Stimulated activated memory B cell treated with anti-CD40 and anti-IgM and Interleukin-4, amounts not matched to agents 10 μg/mL and 1 μg/mL and 100 μg/mL, for 72 hours (primary cell): Measurements from ENCODE around the gene C6orf62.
"Not testable (repeated sequence)": the region's sequence is repeated elsewhere in the genome, so short reads cannot be mapped to it uniquely, and the experiment has no call there.

Source experiments
- ATAC-seq: fragments of 150-1000 bp; cut with Tn5 transposase; 2 replicates; pipeline ENCODE4 v1.10.0; 2021
- H3K27ac Mint-ChIP-seq: one replicate; pipeline ENCODE4 v1.8.0; 2022; ENCODE audit warnings: mild to moderate bottlenecking, mixed read lengths
- H3K27me3 Mint-ChIP-seq: one replicate; pipeline ENCODE4 v1.8.0; 2022; ENCODE audit warnings: mixed read lengths
- H3K36me3 Mint-ChIP-seq: one replicate; pipeline ENCODE4 v1.8.0; 2022; ENCODE audit warnings: mixed read lengths
- H3K4me1 Mint-ChIP-seq: one replicate; pipeline ENCODE4 v1.8.0; 2022; ENCODE audit warnings: mixed read lengths
- H3K4me3 Mint-ChIP-seq: one replicate; pipeline ENCODE4 v1.8.0; 2022; ENCODE audit warnings: mild to moderate bottlenecking, moderate library complexity, mixed read lengths
- H3K9me3 Mint-ChIP-seq: one replicate; pipeline ENCODE4 v1.8.0; 2022; ENCODE audit warnings: mixed read lengths

C6orf62 gene

GRCh38 chr6:24752917-24753492 lies 34.1 kb upstream of the C6orf62 start:
- no peaks in the 10 kb centered on the region for H3K9me3 Mint-ChIP-seq
- H3K27ac Mint-ChIP-seq: no peak overlapping the region
- no peaks in the 10 kb centered on the region for H3K36me3 Mint-ChIP-seq
- ATAC-seq: no peak
- H3K27me3 Mint-ChIP-seq: no peaks in the 10 kb centered on the region
- no peak overlapping the region for H3K4me3 Mint-ChIP-seq
- H3K4me1 Mint-ChIP-seq: peaks cover 8% of the 10 kb centered on the region

DNA sequence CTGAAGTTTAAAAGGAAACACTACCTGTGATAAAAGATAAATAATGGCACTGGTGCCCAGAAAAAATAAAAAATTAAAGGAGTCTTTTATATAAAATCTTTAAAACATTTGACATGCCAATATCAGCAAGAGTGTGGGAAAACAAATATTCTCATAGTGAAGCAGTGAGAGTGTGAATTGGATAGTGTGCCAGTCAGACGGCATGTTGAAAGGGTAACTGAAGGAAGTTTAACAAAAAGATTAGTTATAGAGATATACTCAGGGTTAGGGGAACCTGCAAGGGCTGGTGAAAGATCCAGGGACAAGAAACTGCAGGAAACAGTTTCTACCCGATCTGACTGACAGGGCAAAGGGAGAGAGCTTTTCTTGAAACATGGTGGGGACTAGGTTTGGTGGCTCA lies 33.5 kb upstream of the C6orf62 start:
- no peaks in the 10 kb centered on the region for H3K27me3 Mint-ChIP-seq
- H3K4me1 Mint-ChIP-seq: peaks cover 8% of the 10 kb centered on the region
- H3K9me3 Mint-ChIP-seq: no peaks in the 10 kb centered on the region
- ATAC-seq: no peak
- no peak overlapping the region for H3K27ac Mint-ChIP-seq
- no peak overlapping the region for H3K4me3 Mint-ChIP-seq
- H3K36me3 Mint-ChIP-seq: no peaks in the 10 kb centered on the region

GRCh38 chr6:24750878-24751277 lies 31.9 kb upstream of the C6orf62 start:
- ATAC-seq, H3K27me3 Mint-ChIP-seq, H3K36me3 Mint-ChIP-seq, H3K27ac Mint-ChIP-seq, H3K4me3 Mint-ChIP-seq, H3K9me3 Mint-ChIP-seq, H3K4me1 Mint-ChIP-seq: not testable (repeated sequence)

DNA sequence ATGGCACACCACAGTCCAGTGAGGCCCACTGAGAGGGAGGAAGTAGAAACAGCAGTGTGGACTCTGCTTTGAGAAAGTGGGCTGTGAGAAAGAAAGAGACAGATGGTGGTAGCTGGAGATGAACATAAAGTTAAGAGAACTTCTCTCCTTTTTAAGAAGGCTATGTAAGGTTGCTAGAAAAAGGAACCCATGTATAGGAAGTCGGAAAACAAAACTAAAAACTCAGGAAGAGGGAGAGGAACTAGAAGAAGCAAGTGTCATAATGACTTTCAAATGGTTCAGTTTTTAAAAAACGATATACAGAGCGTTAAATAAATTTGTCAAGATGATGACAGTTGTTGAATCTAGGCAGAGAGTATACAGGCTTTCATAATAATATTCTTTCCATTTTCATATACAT lies 30.3 kb upstream of the C6orf62 start:
- Mint-ChIP-seq H3K4me1 (peaks cover 21% of the 10 kb centered on the region), H3K36me3 (no peaks in the 10 kb centered on the region), H3K4me3 (no peak overlapping the region)

DNA sequence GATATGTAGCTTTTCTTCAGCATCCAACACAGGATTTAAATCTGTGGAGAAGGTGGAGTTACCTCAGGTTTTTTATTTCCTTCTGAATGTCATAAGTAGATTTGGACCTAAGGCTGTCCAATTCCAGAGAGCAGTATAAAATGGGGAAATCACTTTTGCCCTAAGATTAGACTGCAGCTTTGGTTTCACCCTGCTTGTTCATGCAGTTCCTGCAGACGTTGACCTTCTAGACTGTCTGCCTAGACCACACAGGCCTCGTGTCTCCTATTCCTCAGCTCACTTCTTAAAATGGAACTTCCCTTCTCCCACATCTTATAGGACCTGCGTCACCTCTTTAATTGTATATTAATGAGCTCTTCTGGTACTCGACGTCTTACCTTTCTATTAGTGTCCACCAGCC lies 26.0 kb upstream of the C6orf62 start:
- Mint-ChIP-seq H3K9me3 (peaks cover 3% of the 10 kb centered on the region), H3K27ac (peak overlapping the region; percentile 9), H3K4me1 (peaks cover 46% of the 10 kb centered on the region), H3K4me3 (no peak overlapping the region), H3K36me3 (no peaks in the 10 kb centered on the region), H3K27me3 (no peaks in the 10 kb centered on the region)
- ATAC-seq: no peak

More for the DNA sequence above, 30.3 kb upstream of the C6orf62 start:
- Mint-ChIP-seq H3K9me3 (no peaks in the 10 kb centered on the region), H3K27ac (no peak overlapping the region), H3K27me3 (no peaks in the 10 kb centered on the region)
- no peak for ATAC-seq

- Mint-ChIP-seq H3K27me3 (no peaks in the 10 kb centered on the region), H3K27ac (peak overlapping the region; percentile 88), H3K36me3 (no peaks in the 10 kb centered on the region), H3K4me1 (peaks cover 40% of the 10 kb centered on the region), H3K9me3 (peaks cover 3% of the 10 kb centered on the region), H3K4me3 (peak overlapping the region; percentile 27)
- ATAC-seq: peak; percentile 73
These were observed 25.0 kb upstream of the C6orf62 start for GRCh38 chr6:24743944-24744335.

DNA sequence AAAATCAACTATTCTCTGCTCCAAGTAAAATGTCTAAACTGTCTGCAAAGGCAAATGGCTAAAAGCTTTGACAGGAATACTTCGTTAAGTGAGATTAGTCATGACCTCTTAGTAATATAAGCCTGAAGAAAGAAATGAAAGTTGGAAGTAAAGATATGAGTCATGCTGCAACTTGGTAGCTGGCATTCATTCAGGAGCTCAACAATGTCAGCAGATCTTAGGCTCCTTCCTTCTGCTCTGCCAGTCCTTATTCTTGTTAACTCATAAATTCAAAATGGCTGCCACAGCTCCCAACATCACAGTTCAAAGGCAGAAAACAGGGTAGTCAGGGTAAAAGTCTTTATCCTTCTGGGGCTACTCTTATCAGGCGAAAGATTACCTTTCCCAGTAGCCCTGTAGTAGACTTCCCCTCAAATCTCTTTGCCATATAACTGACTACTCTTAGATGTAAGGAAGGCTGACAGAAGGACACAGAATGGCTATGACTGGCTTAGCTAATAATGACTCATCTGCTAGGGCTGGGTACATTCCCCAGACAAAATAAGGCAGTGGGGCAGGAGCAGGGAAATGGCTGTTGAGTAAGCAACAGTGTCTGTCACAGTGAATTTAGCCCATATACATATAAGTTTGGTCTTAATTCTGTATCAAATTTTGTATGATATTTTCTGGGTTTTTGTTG lies 24.4 kb upstream of the C6orf62 start:
- H3K27me3 Mint-ChIP-seq: no peaks in the 10 kb centered on the region
- H3K27ac Mint-ChIP-seq: peak overlapping the region; percentile 88
- peak; percentile 88 for ATAC-seq
- peaks cover 38% of the 10 kb centered on the region for H3K4me1 Mint-ChIP-seq
- H3K36me3 Mint-ChIP-seq: no peaks in the 10 kb centered on the region
- H3K4me3 Mint-ChIP-seq: peak overlapping the region; percentile 36
- peaks cover 3% of the 10 kb centered on the region for H3K9me3 Mint-ChIP-seq

DNA sequence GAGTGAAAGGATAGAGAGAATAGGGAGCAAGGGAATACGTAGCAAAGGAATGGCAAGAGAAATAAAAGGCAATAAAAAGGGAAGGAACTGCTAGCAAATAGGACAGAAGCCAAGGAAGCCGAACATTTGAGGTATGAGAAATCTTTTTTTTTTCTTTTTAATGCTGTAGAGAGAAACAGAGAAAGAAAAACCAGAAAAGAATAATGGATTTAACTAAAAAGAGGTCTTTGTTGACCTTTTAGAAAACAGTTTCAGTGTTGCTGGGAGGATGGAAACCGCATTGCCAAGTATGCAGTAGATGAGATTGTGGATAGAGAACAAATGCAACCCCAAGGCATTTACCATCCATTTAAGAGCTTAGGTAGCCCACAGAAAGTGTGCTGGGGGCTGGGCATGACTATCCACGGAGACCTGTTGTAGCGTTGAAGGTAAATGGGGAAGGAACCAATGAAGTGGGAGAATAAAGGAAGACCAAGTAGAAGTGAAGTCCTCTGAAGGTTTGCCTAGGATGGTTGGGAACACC lies 23.3 kb upstream of the C6orf62 start:
- Mint-ChIP-seq H3K9me3 (peaks cover 3% of the 10 kb centered on the region), H3K36me3 (no peaks in the 10 kb centered on the region), H3K4me1 (peaks cover 38% of the 10 kb centered on the region), H3K4me3 (no peak overlapping the region), H3K27me3 (no peaks in the 10 kb centered on the region), H3K27ac (peak overlapping the region; percentile 88)
- no peak for ATAC-seq

DNA sequence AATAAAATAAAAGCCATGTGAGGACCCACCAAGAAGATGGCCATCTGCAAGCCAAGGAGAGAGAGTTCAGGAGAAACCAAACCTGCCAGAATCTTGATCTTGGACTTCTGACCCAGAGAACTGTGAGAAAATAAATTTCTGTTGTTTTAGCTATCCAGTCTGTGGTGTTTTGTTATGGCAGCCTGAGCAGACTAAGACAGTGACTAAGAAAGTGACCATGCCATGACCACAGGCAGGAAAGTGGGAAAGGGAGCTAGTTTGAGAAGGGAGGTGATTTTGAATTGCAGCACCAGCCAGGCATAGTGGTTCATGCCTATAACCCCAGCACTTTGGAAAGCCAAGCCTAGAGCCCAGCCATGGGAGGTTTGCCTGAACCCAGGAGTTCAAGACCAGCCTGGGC lies 21.9 kb upstream of the C6orf62 start:
- no peak overlapping the region for H3K4me3 Mint-ChIP-seq
- peaks cover 38% of the 10 kb centered on the region for H3K4me1 Mint-ChIP-seq
- ATAC-seq: no peak
- H3K27me3 Mint-ChIP-seq: no peaks in the 10 kb centered on the region
- no peaks in the 10 kb centered on the region for H3K36me3 Mint-ChIP-seq
- H3K9me3 Mint-ChIP-seq: peaks cover 3% of the 10 kb centered on the region
- H3K27ac Mint-ChIP-seq: no peak overlapping the region

GRCh38 chr6:24738741-24739140 lies 19.8 kb upstream of the C6orf62 start:
- H3K4me3 Mint-ChIP-seq: no peak overlapping the region
- H3K27ac Mint-ChIP-seq: no peak overlapping the region
- H3K36me3 Mint-ChIP-seq: no peaks in the 10 kb centered on the region
- ATAC-seq: no peak
- peaks cover 3% of the 10 kb centered on the region for H3K9me3 Mint-ChIP-seq
- H3K27me3 Mint-ChIP-seq: no peaks in the 10 kb centered on the region
- H3K4me1 Mint-ChIP-seq: peaks cover 20% of the 10 kb centered on the region

GRCh38 chr6:24734710-24735109 lies 15.8 kb upstream of the C6orf62 start:
- not testable (repeated sequence) for H3K27me3 Mint-ChIP-seq, H3K4me3 Mint-ChIP-seq, H3K27ac Mint-ChIP-seq, ATAC-seq, H3K4me1 Mint-ChIP-seq
- H3K9me3 Mint-ChIP-seq: peaks cover 13% of the 10 kb centered on the region
- peaks cover 12% of the 10 kb centered on the region for H3K36me3 Mint-ChIP-seq

- Mint-ChIP-seq H3K27ac (no peak overlapping the region), H3K27me3 (no peaks in the 10 kb centered on the region), H3K4me1 (no peaks in the 10 kb centered on the region), H3K9me3 (peaks cover 13% of the 10 kb centered on the region), H3K36me3 (peaks cover 14% of the 10 kb centered on the region), H3K4me3 (no peak overlapping the region)
- no peak for ATAC-seq
These were observed 15.2 kb upstream of the C6orf62 start for GRCh38 chr6:24734166-24734565.

- Mint-ChIP-seq H3K36me3 (peaks cover 14% of the 10 kb centered on the region), H3K9me3 (peaks cover 13% of the 10 kb centered on the region)
- H3K4me3 Mint-ChIP-seq, H3K27ac Mint-ChIP-seq, H3K27me3 Mint-ChIP-seq, H3K4me1 Mint-ChIP-seq, ATAC-seq: not testable (repeated sequence)
These were observed 12.6 kb upstream of the C6orf62 start for GRCh38 chr6:24731456-24732134.

- H3K27me3 Mint-ChIP-seq, H3K4me1 Mint-ChIP-seq, H3K27ac Mint-ChIP-seq, ATAC-seq, H3K4me3 Mint-ChIP-seq: not testable (repeated sequence)
- peaks cover 13% of the 10 kb centered on the region for H3K9me3 Mint-ChIP-seq
- H3K36me3 Mint-ChIP-seq: peaks cover 14% of the 10 kb centered on the region
These were observed 11.7 kb upstream of the C6orf62 start for GRCh38 chr6:24730653-24731052.

DNA sequence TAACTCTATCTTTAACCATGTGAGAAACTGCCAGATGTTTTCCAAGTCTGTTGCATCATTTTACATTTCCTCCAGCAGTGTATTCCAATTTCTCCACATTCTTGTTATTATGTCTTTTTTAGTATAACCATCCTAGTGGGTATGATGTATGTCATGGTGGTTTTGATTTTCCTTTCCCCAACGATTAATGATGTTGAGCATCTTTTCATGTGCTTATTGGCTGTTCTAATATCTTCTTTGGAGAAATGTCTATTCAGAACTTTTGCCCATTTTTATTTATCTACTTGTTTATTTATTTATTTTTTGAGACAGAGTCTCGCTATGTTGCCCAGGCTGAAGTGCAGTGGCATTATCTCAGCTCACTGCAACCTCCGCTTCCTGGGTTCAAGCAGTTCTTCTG lies 4.3 kb upstream of the C6orf62 start:
- peaks cover 12% of the 10 kb centered on the region for H3K4me1 Mint-ChIP-seq
- no peak overlapping the region for H3K27ac Mint-ChIP-seq
- peaks cover 22% of the 10 kb centered on the region for H3K36me3 Mint-ChIP-seq
- no peaks in the 10 kb centered on the region for H3K27me3 Mint-ChIP-seq
- H3K9me3 Mint-ChIP-seq: no peaks in the 10 kb centered on the region
- no peak overlapping the region for H3K4me3 Mint-ChIP-seq
- no peak for ATAC-seq
